ENCODE measurements around the gene IMP3. TPM values are rescaled to one million over a fixed set of nuclear protein-coding genes. Genes with fewer than 3 reads are reported as not detected.

IMP3 gene
- total RNA-seq, 2 donors from 2014 or later: 52.2 to 58.2 TPM

GRCh38 chr15:75666823-75667501 lies 26.9 kb upstream of the IMP3 start:
- TF ChIP-seq, protein P1, sequence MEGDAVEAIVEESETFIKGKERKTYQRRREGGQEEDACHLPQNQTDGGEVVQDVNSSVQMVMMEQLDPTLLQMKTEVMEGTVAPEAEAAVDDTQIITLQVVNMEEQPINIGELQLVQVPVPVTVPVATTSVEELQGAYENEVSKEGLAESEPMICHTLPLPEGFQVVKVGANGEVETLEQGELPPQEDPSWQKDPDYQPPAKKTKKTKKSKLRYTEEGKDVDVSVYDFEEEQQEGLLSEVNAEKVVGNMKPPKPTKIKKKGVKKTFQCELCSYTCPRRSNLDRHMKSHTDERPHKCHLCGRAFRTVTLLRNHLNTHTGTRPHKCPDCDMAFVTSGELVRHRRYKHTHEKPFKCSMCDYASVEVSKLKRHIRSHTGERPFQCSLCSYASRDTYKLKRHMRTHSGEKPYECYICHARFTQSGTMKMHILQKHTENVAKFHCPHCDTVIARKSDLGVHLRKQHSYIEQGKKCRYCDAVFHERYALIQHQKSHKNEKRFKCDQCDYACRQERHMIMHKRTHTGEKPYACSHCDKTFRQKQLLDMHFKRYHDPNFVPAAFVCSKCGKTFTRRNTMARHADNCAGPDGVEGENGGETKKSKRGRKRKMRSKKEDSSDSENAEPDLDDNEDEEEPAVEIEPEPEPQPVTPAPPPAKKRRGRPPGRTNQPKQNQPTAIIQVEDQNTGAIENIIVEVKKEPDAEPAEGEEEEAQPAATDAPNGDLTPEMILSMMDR (conservative IDR thresholded peaks at IDR 0.05): no peak
- no peak overlapping the region for H3K9ac ChIP-seq (ENCODE audit: extremely low read depth, low read length, poor library complexity, severe bottlenecking)
- H3K27ac ChIP-seq (ENCODE audit: low read depth, low read length): no peak overlapping the region
- H3K4me3 ChIP-seq (ENCODE audit: low read length): no peak overlapping the region
- no peaks in the 10 kb centered on the region for H3K9me3 ChIP-seq (ENCODE audit: control insufficient read depth, low read length)
- Mint-ChIP-seq H3K9me3 (no peaks in the 10 kb centered on the region), H3K36me3 (ENCODE audit: low read depth) (peaks cover 3% of the 10 kb centered on the region), H3K4me3 (no peak overlapping the region), H3K27me3 (ENCODE audit: insufficient read depth) (no peaks in the 10 kb centered on the region), H3K27ac (peak overlapping the region; percentile 10), H3K4me1 (peaks cover 14% of the 10 kb centered on the region)
- H3K27me3 ChIP-seq (ENCODE audit: control insufficient read depth, insufficient read depth, low read length, poor library complexity, severe bottlenecking): no peaks in the 10 kb centered on the region
- peaks cover under 1% of the 10 kb centered on the region for H3K4me1 ChIP-seq (ENCODE audit: control insufficient read depth, insufficient read depth, low read length)
- DNase-seq: no peak
- H3K36me3 ChIP-seq (ENCODE audit: control insufficient read depth, insufficient read depth, low read length): no peaks in the 10 kb centered on the region
- 90 to 94% methylated on average over 7 to 14 of the region's 15 CpGs for WGBS, 2 experiments (ENCODE audit: insufficient coverage in 1 of 2, insufficient read length in 1 of 2)

DNA sequence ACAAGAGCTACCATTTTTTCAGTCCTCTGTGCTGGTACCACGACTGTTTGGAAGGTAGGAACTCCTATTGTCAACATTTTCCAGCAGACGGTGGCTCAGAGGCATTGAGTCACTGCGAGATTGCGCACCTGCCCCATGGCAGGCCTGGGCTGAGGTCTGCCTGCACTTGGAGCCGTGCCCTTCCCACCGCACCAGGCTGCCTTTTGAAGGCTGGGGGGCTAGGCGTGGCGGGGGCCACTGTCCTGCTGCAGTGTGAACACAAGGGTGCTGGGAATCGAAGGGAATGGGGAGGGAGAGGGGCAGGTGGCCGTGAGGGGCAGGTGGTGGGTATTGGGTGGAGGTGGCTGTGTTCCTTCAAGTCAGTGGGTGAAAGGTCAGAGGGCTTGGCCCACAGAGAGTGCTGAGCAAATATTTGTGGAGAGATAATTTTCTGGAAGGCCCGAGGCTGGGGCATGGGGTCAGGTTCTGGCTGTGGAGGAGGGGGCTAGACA lies 24.0 kb upstream of the IMP3 start:
- H3K36me3 ChIP-seq (ENCODE audit: control insufficient read depth, insufficient read depth, low read length): peaks cover 5% of the 10 kb centered on the region
- no peak overlapping the region for H3K9ac ChIP-seq (ENCODE audit: extremely low read depth, low read length, poor library complexity, severe bottlenecking)
- H3K9me3 Mint-ChIP-seq: no peaks in the 10 kb centered on the region
- H3K4me3 ChIP-seq (ENCODE audit: low read length): no peak overlapping the region
- no peak overlapping the region for H3K27ac ChIP-seq (ENCODE audit: low read depth, low read length)
- H3K9me3 ChIP-seq (ENCODE audit: control insufficient read depth, low read length): no peaks in the 10 kb centered on the region
- H3K4me1 Mint-ChIP-seq: peaks cover 11% of the 10 kb centered on the region
- H3K36me3 Mint-ChIP-seq (ENCODE audit: low read depth): peaks cover 9% of the 10 kb centered on the region
- 84 to 85% methylated on average over 7 to 11 of the region's 11 CpGs for WGBS, 2 experiments (ENCODE audit: insufficient coverage in 1 of 2, insufficient read length in 1 of 2)
- no peak for DNase-seq
- H3K27me3 Mint-ChIP-seq (ENCODE audit: insufficient read depth): no peaks in the 10 kb centered on the region
- no peak overlapping the region for H3K4me3 Mint-ChIP-seq
- peak overlapping the region; percentile 52 for H3K27ac Mint-ChIP-seq
- H3K27me3 ChIP-seq (ENCODE audit: control insufficient read depth, insufficient read depth, low read length, poor library complexity, severe bottlenecking): no peaks in the 10 kb centered on the region
- no peaks in the 10 kb centered on the region for H3K4me1 ChIP-seq (ENCODE audit: control insufficient read depth, insufficient read depth, low read length)
- TF ChIP-seq, protein P1 (conservative IDR thresholded peaks at IDR 0.05): no peak

DNA sequence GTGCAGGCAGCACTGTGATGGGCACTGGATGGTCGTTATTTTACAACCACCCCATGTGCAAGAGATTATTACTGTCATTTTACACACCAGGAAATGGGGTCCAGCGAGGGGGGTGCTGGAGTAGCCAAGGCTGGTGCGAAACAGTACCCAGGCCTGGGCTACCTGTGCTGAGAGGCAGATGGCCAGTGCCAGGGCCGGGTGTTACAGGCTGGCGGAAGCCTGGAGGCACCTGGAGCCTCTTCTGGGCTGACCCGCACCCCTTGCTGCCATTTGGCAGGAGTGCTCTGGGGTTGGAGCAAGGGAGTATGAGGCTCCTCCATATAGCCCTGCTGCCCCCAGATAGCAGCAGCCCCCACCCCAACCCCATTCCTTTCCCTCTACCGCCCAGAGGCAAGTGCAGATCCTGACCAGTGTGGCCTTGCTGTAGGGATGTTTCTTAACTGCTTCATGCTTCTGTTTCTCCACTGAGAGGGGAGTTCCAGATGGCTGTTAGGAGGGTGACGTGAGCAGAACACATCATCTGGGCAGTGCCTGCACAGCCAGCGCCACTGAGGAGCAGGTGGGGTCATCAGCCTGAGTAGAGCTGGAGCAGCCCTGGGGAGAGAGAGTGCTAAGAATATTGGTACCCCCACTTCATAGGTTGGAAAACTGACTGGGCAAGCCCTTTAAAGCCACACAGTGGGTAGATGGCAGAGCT lies 22.9 kb upstream of the IMP3 start:
- H3K27me3 Mint-ChIP-seq (ENCODE audit: insufficient read depth): no peaks in the 10 kb centered on the region
- H3K27me3 ChIP-seq (ENCODE audit: control insufficient read depth, insufficient read depth, low read length, poor library complexity, severe bottlenecking): no peaks in the 10 kb centered on the region
- no peak for DNase-seq
- H3K4me1 Mint-ChIP-seq: peaks cover 11% of the 10 kb centered on the region
- H3K4me3 ChIP-seq (ENCODE audit: low read length): no peak overlapping the region
- no peak overlapping the region for H3K9ac ChIP-seq (ENCODE audit: extremely low read depth, low read length, poor library complexity, severe bottlenecking)
- H3K4me3 Mint-ChIP-seq: no peak overlapping the region
- TF ChIP-seq, protein P1 (conservative IDR thresholded peaks at IDR 0.05): no peak
- H3K36me3 Mint-ChIP-seq (ENCODE audit: low read depth): peaks cover 11% of the 10 kb centered on the region
- H3K4me1 ChIP-seq (ENCODE audit: control insufficient read depth, insufficient read depth, low read length): no peaks in the 10 kb centered on the region
- H3K9me3 ChIP-seq (ENCODE audit: control insufficient read depth, low read length): no peaks in the 10 kb centered on the region
- no peak overlapping the region for H3K27ac Mint-ChIP-seq
- 94 to 100% methylated on average over 1 to 9 of the region's 9 CpGs for WGBS, 2 experiments (ENCODE audit: insufficient coverage in 1 of 2, insufficient read length in 1 of 2)
- H3K36me3 ChIP-seq (ENCODE audit: control insufficient read depth, insufficient read depth, low read length): peaks cover 11% of the 10 kb centered on the region
- no peaks in the 10 kb centered on the region for H3K9me3 Mint-ChIP-seq
- H3K27ac ChIP-seq (ENCODE audit: low read depth, low read length): no peak overlapping the region

Data from endodermal cell (in vitro differentiated cells).